Body of pancreas (tissue), 4 donors: ENCODE results near the gene DEFB123.

Experiments
- POLR2A ChIP-seq, 3 donors: fragments of 450-650 bp; IDR thresholded peaks; one replicate each; pipeline ENCODE4 v1.6.1; 2016; ENCODE audit warnings: antibody characterized with exemption in 3 of 3, mild to moderate bottlenecking in 2 of 3
- TF ChIP-seq, protein P1 (sequence below), 7 experiments: fragments of 450-650 bp in 4 of 7; fragments of 200-600 bp in 3 of 7; sonication (generic) in 3 of 7; IDR thresholded peaks; one replicate each; pipeline ENCODE4 v1.5.1; 2016 to 2019; ENCODE audit warnings: antibody characterized with exemption in 7 of 7

GRCh38 chr20:31497838-31498540 lies 57.6 kb downstream of the DEFB123 start:
- TF ChIP-seq POLR2A (IDR thresholded peaks at IDR 0.05): no peak
- TF ChIP-seq, protein P1, sequence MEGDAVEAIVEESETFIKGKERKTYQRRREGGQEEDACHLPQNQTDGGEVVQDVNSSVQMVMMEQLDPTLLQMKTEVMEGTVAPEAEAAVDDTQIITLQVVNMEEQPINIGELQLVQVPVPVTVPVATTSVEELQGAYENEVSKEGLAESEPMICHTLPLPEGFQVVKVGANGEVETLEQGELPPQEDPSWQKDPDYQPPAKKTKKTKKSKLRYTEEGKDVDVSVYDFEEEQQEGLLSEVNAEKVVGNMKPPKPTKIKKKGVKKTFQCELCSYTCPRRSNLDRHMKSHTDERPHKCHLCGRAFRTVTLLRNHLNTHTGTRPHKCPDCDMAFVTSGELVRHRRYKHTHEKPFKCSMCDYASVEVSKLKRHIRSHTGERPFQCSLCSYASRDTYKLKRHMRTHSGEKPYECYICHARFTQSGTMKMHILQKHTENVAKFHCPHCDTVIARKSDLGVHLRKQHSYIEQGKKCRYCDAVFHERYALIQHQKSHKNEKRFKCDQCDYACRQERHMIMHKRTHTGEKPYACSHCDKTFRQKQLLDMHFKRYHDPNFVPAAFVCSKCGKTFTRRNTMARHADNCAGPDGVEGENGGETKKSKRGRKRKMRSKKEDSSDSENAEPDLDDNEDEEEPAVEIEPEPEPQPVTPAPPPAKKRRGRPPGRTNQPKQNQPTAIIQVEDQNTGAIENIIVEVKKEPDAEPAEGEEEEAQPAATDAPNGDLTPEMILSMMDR (IDR thresholded peaks at IDR 0.05): no peak
